ENCODE measurements around the gene LGALS9.
"Not testable (repeated sequence)": the region's sequence is repeated elsewhere in the genome, so short reads cannot be mapped to it uniquely, and the experiment has no call there.

Gene LGALS9

DNA sequence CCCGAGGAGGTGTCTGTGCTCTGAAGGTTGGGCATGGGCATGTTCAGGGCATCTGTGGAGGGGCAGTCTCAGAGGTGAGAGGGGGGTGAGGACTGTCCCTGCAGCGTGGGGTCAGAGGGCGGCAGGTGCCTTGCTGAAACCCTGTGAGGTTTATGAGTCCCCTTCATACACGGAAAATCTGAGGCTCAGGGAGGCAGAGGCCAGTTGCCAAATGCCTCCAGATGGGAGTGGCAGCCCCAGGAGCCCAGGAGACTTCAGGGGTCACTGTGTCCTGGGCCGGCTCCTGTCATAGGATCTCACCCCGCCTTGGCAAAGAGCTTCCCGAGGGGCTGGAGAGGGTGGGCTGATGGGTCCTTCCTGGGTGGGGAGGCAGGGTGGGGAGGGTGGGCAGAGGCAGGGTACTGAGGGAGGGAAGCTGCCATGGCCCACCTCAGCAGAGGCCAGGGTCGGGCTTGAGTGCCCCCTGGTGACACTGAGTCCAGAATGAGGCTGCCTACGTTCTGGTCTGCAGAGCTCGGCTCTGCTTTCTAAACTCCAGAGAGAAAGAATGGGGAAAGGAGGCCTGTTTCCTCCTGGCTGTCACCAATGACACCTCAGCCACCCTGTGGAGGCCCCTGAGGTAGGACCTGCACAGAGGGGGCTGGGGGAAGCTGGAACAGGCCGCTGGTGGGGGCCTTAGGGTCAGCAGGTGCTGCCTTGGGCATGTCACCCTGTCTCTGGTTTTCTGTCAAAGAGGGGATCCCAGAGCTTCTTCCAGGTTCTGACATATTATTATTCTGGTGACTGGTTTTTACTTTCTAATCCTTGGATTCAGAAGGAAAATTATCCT, 1.1 kb downstream of the LGALS9 start:
- DNase-seq = no peak

DNA sequence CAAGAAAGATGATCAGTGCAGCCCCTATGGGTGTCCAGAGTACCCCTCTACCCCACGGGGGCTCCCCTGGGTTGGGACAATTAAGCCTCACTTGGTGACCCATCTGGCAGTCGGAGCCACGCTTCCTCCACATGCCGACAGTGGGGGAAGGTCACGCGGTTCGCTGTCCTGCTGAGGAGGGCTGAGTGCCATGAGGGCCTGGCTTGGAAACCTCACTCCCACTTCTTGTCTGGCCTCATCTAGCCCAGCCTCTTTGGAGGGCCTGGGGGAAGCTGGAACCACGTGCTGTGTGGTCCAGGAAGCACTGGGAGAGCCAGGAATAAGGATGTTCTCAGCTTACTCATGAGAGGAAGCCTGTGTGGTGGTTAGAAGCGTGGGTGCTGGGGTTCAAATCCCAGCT, 1.8 kb downstream of the LGALS9 start:
- DNase-seq = not testable (repeated sequence)

DNA sequence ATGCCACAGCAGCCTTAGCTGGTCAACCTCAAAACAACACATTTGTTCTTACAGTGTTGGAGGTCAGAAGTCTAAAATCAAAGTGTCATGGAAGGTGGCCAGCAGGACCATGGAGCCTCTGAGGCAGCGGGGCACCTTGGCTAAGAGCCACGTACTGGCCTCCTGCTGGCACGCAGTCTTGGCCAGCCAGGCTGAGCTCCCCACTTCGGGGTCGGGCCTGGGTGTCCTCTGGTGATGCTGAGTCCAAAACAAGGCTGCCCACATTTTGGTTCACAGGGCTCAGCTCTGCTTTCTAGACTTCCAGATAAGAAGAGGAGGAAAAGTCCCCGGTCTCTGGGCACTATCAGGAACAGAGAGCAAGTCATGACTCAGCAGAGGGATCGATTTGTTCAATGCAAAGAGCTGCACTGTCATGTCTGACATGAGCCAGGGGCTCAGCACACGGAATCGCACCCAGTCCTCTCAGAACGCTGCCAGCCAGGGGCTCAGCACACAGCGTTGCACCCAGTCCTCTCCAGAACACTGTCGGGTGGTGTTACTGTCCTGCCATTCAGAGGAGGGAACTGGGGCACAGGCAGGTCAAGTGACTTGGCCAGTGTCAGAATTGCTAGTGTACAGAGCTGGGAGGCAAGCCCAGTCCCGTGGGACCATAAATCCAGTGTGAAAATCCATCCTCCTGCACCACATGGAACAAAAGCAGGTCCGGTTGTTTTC, 2.5 kb downstream of the LGALS9 start:
- no peak for DNase-seq

DNA sequence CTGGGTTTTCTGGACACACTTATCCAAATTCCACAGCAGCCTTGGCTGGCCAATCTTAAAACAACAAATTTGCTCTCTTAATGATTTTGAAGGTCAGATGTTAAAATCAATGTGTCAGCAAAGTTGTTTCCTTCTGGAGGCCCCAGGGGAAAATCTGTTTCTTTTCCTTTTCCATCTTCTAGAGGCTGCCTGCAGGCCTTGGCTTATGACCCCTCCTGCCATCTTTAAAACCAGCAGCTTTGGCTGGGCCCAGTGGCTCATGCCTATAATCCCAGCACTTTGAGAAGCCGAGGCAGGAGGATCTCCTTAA, 3.0 kb downstream of the LGALS9 start:
- no peak for DNase-seq

DNA sequence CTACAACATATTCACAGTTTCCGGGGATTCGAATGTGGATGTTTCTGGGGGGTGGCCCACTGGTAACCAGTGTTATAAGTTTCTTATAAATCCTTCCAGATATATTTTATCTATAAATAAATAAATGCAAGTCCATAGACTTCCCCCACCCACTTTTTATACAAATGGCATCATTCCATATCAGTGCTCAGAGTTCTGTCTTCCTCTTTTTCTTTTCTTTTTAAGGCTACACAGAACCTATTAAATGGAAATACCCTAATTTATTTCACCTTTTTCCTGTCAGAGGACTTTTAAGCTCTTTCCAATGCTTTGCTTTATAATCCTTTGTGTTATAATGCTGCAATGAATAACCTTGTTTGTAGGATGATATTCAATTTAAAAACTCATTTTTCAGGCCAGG, 3.8 kb downstream of the LGALS9 start:
- DNase-seq = no peak

DNA sequence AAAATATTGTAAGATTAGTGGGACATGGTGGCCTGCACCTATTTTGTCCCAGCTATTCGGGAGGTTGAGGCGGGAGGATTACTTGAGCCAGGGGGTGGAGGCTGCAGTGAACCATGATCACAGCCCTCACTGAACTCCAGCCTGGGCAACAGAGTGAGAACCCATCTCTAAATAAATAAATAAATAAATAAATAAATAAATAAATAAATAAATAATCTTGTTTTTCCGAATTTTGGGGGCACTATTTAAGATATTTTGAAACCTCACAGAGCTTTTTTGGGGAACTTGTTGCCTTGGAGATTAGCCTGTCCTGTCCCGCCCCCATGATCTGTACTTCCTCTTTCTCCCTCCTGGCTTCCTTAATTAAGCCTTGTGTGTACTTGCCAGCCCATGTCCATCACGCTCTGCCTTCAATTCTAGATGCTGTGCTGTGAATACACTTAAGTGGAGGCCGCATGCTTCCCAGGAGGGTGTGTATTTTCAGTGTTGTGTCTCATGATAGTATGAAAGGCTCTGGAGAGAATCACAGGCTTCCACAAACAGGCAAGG, 4.4 kb downstream of the LGALS9 start:
- DNase-seq = no peak

DNA sequence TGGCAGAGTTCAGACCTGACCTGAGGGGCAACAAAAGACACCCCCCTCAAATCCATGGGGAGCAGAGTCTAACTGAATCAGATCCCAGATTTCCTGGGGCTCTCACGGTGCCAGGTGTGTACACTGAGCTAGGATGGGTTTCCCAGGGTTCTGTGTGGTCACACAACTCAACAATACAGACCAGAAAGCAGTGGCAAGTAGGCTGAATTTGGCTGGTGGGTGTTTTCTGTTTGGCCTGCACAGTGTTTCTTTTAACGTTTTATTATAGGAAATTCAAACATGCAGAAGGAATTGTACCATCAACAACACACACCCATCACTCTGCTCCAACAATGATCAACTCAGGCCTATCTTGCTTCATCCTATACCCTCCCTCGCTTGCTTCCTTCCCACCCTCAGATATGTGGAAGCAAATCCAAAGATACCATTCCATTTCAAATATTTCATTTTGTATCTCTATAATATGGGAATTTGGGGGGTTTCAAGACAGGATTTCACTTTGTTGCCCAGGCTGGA, 5.1 kb downstream of the LGALS9 start:
- DNase-seq = not testable (repeated sequence)

DNA sequence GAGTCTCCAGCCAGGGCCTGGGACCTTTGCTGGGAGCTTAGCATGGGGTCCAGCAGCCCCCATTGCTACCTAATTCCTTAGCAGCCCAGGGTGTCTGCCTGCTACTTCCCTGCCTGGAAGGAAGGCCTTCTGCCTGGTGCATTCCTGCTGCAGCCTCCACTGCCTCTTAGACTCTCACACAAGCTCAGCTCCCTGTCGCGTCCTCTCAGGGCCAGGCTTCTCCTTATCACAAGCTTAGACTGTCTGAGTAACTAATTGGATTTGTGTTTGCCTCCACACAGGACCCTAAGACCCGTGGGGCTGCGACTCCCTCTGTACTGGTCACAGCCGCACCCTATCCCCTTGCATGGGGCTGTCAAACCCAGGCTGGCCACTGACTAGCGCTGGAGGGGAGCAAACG, 6.8 kb downstream of the LGALS9 start:
- DNase-seq = not testable (repeated sequence)

DNA sequence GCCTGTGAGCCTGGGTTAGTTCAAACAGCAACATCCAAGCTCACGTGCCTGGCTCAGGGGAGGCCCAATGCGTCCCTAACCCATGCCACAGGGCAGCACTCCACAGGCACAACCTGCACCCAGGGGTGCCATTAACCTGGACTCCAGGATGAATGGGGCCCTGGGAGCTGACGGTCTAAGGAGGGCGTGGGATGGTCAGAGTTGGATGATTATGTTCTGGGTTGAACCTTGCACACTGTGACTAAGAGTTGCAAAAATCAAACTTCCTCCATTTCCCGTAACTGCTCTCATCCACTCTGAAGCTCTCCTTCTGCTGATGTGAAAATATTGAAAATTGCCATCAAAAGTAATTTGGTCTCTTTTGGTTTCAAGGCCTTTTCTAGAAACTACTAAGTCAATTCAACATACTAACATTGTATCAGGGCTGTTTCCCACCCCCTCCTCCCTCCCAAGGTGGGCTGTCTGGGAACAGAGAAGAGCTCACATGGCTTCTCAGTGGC, 7.5 kb downstream of the LGALS9 start:
- DNase-seq = not testable (repeated sequence)

DNA sequence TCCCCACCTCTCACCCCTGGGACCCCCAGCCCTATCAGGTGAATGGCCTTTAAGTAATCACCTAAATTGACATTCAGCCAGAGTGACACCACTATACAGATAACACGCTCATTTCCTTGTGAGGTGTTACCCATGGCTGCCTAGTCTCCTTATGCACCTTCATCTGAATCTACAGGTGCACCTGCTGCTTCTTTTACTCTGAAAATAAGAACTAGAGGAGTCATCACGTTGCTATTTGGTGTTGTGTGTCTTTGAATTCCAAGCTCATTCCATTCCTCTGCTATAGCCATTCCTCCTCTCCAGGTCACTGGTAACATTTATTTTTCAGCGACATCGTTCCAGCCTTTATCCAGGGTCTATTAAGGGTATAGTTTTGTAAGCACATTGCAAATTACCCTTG, 9.8 kb downstream of the LGALS9 start:
- no peak for DNase-seq

DNA sequence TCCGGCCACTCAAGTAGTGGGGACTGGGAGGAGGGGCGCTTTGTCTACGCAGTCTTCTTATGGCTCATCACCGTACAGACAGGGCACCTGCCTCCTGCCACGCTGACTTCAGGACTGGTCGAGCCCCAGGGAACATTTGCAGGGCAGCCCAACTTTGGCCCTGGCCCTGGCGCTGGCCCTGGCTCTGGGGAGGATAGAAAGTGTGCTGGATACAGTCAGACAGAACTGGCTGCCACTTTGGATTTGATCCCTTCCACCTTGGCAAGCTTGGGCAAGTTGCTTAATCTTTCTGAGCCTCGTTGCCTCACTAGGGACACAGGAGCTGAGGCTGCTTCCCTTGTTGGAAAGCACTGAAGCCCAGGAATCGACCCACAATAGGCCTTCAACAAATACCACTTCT, 13.6 kb downstream of the LGALS9 start:
- no peak for DNase-seq

DNA sequence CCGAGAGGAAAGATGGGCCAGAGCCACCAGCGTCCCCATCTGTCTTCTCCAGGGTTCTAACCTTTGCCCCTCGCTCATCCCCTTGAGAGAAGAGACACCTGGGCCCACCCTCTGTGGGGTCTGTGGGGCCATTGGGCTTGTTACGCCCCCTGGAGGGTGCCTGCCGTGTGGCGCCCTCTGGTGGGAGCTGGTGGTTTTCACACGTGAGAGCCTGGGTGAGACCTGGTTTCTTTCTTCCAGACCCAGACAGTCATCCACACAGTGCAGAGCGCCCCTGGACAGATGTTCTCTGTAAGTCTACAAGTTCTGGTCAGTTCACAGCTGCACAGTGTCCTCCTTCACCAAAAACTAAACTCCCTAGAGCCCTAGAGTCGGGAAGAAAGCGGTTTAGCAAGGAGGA, 14.6 kb downstream of the LGALS9 start:
- not testable (repeated sequence) for DNase-seq

DNA sequence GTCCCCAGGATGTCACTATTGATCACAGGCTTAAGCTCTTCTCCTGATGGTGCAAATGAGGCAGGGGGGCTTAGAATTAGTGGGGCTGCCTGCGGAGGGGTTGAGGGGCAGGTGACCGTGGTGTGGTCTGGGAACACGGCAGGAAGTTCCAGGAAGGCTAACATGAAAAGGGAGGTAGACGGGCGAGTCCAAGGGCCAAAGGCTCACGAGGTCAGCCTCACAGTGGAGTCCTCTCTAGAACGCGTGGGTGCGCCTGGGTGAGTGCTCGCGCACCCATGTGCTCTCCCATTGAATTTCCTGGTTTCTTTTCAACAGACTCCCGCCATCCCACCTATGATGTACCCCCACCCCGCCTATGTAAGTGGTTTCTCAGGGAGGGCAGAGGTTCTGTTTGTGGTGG, 15.2 kb downstream of the LGALS9 start:
- no peak for DNase-seq

DNA sequence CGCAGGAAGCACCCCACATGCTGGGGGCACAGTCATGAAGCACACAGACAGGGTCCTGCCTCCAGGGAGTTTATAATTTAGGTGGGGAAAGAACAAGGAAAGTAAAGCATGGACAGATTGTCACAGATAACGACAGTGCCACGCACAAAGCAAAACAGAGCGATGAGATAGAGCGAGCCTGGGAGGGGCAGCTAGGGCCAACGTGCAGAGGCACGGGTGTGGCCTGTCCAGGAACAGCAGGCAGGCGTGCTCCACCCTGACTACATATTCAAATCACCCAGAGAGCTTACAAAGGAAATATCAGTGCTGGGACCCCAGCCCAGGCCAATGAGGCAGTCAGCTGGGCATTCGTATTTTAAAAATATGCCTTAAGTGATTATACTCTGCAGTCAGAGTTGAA, 16.8 kb downstream of the LGALS9 start:
- DNase-seq = no peak

DNA sequence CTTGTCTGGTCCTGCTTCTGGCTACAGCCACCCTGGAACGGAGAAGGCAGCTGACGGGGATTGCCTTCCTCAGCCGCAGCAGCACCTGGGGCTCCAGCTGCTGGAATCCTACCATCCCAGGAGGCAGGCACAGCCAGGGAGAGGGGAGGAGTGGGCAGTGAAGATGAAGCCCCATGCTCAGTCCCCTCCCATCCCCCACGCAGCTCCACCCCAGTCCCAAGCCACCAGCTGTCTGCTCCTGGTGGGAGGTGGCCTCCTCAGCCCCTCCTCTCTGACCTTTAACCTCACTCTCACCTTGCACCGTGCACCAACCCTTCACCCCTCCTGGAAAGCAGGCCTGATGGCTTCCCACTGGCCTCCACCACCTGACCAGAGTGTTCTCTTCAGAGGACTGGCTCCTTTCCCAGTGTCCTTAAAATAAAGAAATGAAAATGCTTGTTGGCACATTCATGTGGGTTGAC, 18.2 kb downstream of the LGALS9 start:
- DNase-seq = not testable (repeated sequence)

DNA sequence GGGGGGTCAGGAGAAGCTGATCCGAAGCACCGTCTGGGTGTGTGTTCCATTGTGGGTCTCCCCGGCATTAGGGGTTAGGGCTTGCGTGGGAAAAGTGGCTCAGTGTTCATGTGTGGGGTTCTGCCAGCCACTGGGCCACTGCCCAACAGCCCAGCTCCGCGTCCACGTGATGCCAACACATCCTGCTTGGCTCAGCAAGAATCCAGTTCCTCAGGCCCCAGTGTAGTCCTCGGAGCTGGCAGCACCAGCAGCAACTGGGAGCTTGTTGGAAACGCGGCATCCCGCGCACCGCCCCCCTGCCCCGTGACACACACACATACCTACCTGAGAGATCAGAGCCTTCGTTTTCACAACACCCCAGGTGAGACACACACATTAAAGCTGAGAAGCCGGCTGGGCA, 18.9 kb downstream of the LGALS9 start:
- DNase-seq = no peak

DNA sequence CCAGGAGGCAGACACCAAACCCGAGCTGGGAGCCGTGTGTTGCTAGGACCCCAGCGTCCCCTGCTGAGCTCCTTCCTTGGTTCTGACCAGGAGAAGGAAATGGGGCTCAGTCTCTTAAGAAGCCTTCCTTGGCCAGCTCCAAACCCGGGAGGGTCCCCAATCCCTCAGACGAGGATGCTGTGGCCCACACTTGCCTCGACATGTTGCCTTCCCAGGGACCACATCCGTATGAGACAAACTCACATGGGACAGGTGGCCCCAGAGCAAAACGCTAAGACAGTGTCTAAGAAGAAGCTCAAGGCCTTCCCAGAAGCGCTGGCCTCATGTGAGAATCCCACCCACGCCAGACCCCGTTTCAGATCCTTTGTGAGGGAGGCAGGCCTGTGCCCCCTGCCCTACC, 19.8 kb downstream of the LGALS9 start:
- no peak for DNase-seq

DNA sequence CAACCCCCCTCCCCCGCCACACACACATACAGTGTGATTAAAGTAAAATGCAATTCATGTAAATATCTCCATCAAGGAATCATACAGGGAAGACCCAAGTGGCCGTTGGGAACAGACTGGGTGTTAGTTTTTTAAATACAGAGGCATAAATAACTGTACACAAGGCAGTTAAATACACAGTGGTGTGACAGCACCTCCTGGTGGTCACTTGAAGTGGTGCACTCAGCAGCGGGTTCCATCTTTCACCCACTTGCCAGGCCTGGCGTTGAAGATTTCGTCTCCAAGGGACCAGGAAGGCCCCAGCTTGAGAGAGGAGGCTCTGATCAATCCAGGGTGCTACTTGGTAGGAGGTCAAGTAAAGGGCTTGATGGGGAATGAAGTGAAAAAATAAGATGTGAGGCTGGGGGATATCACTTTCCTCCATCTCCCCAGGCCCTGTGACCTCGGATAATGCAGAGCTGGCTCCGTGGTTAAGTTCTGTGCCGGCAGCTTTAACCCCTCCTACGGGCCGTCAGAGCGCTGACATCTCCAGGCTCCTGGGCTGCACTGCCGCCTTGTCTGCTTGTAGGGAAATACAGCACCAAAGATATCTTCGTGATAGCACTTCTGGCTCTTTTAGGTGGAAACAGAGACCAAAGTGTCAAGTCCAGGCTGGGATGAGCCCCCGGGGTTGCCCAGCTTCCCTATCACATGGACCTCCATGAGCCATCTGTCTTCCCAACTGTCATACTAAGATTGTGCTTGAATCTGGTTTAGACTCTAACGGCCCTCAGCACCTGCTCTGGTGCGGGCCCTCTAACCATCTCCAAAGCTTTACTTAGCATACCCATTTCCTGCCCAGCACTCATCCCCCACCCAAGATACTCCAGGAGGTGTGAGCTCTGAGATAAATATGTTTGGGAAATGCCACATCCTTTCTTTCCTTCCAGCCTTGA, 20.7 kb downstream of the LGALS9 start:
- peak; percentile 48 for DNase-seq

DNA sequence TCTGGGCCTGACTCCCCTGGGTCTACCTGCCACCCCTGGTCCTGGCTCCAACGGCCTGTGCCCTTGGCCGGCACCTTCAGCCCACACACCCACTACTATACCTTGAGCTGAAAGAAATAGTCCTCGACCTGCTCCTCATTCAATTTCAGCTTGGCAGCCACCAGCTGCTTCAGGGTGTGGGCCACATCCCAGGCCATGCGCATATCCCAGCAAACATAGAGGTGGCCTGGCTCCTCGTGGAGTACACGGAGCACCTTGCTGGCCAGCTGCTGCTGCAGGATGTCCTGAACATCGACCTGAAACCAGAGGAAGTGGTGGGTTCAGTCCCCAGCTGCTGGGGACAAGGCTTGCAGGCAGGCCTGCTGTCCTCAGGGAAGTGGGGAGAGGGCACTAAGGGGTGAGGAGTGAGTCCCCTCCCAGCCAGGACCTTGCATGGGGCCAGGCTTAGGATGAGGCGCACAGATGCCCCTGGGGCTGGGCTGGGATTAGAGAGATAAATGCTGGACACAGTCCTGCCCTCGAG, 22.5 kb downstream of the LGALS9 start:
- DNase-seq = not testable (repeated sequence)

DNA sequence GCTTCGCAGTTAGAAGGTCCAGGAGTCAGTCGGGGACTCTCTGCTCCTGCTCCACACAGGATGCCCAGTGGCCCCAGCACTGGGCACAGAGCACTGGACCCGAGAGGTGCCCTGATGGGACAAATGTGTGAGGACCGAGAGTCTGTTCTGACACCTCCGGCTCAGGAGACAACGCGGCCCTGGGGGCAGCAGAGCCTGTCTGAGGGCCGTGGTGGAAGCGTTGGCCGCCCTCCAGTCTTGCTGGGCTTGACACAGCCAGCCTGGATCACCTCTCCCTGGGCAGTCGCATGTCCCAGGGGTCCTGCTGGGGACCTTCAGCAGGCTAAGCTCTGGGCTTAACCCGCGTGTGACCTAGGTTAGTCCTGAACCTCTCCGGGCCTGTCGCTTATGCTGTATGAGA, 23.1 kb downstream of the LGALS9 start:
- DNase-seq = no peak

DNA sequence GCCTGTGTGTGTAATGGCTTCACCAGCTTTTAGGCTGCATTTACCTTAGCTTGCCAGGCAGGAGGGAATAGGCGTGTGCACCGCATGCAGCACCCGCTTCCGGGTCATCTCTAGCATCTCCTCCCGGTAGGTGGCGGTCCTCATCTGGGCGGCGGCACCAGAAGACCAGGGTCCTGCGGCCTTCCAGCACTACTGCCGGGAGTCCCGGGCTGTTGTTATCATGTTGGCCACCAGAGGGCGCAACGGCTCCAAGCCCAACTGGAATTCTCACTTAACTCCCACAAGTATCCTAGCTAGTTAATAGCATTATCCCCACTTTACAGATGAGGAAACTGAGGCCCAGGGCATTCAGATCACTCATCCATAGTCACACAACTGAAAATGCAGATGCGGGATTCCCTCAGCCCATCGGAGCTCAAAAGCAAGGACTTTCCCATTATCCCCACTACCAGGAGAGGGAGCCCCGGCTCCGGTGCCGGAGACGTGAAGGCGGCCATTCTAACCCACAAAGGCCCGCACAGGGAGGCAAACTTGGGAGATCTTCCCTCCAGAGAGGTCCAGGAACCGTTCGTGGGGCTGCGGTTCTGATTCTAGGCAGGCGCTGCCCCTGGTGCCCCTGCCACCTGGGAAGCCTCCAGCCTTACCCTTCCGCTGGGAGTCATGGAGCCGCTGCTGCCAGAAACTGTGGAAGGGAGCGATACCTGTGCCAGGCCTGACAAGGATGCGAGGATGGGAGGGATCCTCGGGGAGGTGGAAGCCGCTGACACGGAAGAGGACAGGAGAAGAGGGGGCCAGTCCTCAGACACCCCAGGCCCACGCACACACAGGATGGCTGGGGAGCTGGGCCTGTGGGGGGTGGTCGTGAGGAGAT, 23.9 kb downstream of the LGALS9 start:
- peak; percentile 89 for DNase-seq
